AG04450 (cell line): Measurements from ENCODE around the gene PIK3R5. TPM values are rescaled to one million over a fixed set of nuclear protein-coding genes. Genes with fewer than 3 reads are reported as not detected.

Source experiments
- CTCF ChIA-PET: fragments of 300-600, 350-600 bp; formaldehyde crosslinking; extraction: SDS; loops from one replicate; lab custom pipeline; 2022; ENCODE audit warnings: antibody characterized with exemption, inconsistent platforms; lab: Charles Lee
- POLR2A ChIA-PET: fragments of 350-600 bp; formaldehyde crosslinking; extraction: SDS; loops from one replicate; lab custom pipeline; 2021; ENCODE audit warnings: antibody characterized with exemption, inconsistent platforms; lab: Yijun Ruan, JAX
- DNase-seq: peaks from one replicate; pipeline ENCODE4 v3.0.0-alpha.2; 2011; ENCODE audit warnings: low read depth, low spot score
- H3K27ac ChIP-seq: one replicate; pipeline ENCODE4 v1.5.1; 2012; ENCODE audit warnings: low read depth, low read length, control low read depth
- H3K27me3 ChIP-seq: one replicate; pipeline ENCODE4 v1.6.0; 2012; ENCODE audit warnings: low read length; ENCODE audit not compliant: control insufficient read depth, insufficient read depth
- H3K4me3 ChIP-seq: 2 replicates; pipeline ENCODE4 v1.5.1; 2011; ENCODE audit warnings: mild to moderate bottlenecking, low read depth, low read length, control low read depth
- H3K9me3 ChIP-seq: 2 replicates; pipeline ENCODE4 v1.5.1; 2012; ENCODE audit warnings: low read length; ENCODE audit not compliant: control insufficient read depth, insufficient read depth
- polyA plus RNA-seq: library from polyadenylated mRNA; depleted of rRNA; stranded (reverse); fragments of >200 nt; gene quantifications from 2 replicates; pipeline ENCODE4 v1.2.3, GENCODE V29; 2011
- TF ChIP-seq, protein P1 (sequence below): IDR thresholded peaks from 2 replicates; pipeline ENCODE4 v1.5.1; 2011; ENCODE audit warnings: low read depth, low read length, control low read depth, inconsistent platforms

The PIK3R5 gene
- polyA plus RNA-seq, 1 experiment: not detected

DNA sequence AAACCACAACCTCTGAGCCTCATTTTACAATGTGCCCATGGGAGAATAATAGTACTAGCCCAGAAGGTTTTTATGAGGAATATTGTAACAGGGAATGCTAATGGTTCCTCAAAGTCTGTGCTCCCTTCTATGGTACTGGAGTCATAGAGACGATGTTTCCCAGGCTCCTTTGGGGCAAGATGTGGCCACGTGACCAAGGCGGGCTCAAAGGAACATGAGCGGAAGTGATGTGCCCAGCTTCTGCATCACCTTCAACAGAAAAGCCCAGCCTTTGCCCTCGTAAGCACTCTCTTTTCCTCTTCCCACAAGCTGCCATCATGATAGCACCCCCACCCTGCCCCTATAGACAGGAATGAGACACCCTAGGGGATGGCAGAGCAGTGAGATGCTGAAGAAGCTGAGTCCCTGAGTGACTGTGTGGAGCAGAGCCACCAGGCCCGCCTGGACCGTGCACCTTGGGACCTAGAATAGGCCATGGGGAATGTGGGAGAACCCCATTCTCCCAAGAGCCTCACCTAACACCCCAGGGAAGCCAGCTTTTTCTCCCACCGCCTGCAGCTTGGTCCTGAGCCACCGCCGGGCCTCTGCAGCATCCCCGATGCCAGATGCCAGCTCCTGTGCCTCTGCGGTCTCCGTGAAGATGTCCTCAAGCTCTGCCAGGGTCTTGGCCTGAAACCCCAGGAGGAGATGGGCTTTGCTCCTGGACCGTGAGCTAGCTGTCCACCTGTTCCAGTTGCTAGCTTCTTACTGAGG, 75.9 kb downstream of the PIK3R5 start:
- ChIA-PET POLR2A (no interaction called here), CTCF (interaction anchor here (1.2 to 1.4 kb wide), 2 partner anchors 13 to 639 kb away, joined by 3 to 5 read pairs; no protein-coding TSS in a partner anchor)
- DNase-seq: no peak

DNA sequence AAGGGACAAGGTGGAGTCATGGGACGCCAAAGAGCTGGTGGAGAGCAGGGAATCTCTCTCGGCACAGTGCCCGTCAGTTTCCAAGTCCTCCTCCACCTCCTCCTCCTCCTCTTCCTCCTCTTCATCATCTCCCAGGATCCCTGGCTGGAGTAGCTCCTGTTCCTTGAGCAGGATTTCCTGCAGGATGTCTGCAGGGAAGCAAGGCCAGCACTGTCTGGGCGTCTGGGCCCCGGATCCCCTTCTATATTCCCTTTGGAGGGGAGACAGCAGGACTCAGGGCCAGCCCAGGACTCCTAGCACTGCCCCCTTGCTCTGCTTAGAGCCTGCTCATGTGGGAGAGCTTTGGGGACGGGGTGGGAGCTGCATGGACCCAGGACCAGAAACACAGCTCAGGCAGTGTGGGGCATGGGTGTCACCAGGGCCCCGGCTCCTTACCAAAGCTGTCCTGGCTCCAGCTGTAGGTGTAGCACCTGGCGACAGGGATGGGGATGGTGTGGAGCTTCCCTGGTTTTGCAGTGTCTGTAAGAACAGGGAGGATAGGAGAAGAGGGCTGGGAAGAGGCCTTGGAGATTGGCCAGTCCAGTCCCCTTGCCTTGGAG, 76.7 kb downstream of the PIK3R5 start:
- DNase-seq: no peak
- POLR2A ChIA-PET: no interaction called here
- CTCF ChIA-PET: interaction anchor here (0.9 to 1.4 kb wide), 2 partner anchors 640 to 1758 kb away, joined by 3 read pairs; no protein-coding TSS in a partner anchor

More for the DNA sequence above, 75.9 kb downstream of the PIK3R5 start:
- TF ChIP-seq, protein P1, sequence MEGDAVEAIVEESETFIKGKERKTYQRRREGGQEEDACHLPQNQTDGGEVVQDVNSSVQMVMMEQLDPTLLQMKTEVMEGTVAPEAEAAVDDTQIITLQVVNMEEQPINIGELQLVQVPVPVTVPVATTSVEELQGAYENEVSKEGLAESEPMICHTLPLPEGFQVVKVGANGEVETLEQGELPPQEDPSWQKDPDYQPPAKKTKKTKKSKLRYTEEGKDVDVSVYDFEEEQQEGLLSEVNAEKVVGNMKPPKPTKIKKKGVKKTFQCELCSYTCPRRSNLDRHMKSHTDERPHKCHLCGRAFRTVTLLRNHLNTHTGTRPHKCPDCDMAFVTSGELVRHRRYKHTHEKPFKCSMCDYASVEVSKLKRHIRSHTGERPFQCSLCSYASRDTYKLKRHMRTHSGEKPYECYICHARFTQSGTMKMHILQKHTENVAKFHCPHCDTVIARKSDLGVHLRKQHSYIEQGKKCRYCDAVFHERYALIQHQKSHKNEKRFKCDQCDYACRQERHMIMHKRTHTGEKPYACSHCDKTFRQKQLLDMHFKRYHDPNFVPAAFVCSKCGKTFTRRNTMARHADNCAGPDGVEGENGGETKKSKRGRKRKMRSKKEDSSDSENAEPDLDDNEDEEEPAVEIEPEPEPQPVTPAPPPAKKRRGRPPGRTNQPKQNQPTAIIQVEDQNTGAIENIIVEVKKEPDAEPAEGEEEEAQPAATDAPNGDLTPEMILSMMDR: no peak
- peaks cover 15% of the 10 kb centered on the region for H3K9me3 ChIP-seq
- peaks cover 2% of the 10 kb centered on the region for H3K27me3 ChIP-seq
- H3K27ac ChIP-seq: no peak overlapping the region
- no peak overlapping the region for H3K4me3 ChIP-seq

DNA sequence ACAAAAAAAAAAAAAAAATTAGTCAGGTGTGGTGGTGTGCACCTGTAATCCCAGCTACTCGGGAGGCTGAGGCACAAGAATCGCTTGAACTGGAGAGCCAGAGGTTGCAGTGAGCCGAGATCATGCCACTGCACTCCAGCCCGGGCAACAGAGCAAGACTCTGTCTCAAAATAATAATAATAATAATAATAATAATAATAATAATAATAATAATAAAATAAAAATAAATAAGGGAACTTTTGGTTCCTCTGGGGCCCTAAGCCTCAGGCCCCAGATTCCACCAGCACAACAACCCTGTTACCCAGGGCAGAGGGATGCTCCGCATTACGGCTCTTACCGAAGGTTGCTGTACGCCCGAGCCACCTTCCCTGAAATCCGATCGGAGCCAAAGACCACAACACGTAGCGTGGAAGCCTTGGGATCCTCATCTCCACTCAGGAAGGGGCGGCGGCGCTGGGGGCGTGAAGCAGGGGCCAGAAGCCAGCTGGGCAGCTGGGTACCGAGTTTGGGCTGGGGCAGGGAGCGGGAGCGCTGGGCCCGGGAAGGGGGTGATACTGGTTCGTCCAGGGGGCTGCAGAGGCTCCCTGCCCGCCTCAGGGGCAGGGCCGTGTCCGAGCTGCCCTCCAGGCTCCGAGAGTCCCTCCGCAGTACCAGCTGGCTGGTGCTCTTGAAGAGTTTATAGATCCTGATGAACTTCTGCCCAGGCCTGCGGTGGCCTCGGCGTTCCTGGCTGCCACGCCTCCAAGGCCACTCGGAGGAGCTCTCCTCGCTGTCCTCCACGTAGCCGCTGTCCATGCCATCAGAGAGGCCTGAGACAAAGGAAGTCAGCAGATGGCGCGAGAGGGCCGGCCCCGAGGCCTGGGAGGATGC, 77.4 kb downstream of the PIK3R5 start:
- TF ChIP-seq, protein P1: peak; percentile 20; the same call in 1 of the 2 replicates
- H3K9me3 ChIP-seq: peaks cover 16% of the 10 kb centered on the region
- no peak for DNase-seq
- CTCF ChIA-PET: interaction anchor here (0.9 to 1.4 kb wide), 2 partner anchors 641 to 1758 kb away, joined by 3 read pairs; no protein-coding TSS in a partner anchor
- POLR2A ChIA-PET: no interaction called here
- peaks cover 2% of the 10 kb centered on the region for H3K27me3 ChIP-seq
- no peak overlapping the region for H3K4me3 ChIP-seq
- H3K27ac ChIP-seq: no peak overlapping the region

More for the DNA sequence above, 76.7 kb downstream of the PIK3R5 start:
- Histone ChIP-seq H3K9me3 (peaks cover 16% of the 10 kb centered on the region), H3K27me3 (peaks cover 2% of the 10 kb centered on the region), H3K4me3 (no peak overlapping the region), H3K27ac (no peak overlapping the region)
- TF ChIP-seq, protein P1: no peak

DNA sequence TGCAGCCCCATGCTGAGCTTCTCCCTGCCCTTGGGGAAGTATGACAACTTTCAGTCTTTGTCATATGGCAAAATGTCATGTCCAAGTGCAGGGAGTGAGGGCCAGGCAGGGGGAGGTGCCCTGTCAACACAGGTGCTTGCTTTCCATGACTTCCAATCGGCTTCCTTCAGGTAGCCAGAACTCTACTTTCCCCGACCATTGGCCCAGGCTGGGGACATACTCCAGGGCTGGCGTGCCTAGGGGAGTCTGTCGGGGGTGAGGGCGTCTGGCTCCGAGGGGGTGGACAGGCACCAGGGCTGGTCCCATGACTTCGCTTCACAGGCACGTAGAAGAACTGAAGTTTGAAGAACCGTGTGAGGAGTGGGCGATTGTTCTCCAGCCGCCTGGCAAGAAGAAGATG, 78.2 kb downstream of the PIK3R5 start:
- no peak for DNase-seq
- H3K4me3 ChIP-seq: no peak overlapping the region
- TF ChIP-seq, protein P1: no peak
- ChIA-PET POLR2A (no interaction called here), CTCF (no interaction called here)
- H3K27ac ChIP-seq: no peak overlapping the region
- H3K27me3 ChIP-seq: peaks cover 2% of the 10 kb centered on the region
- H3K9me3 ChIP-seq: peaks cover 16% of the 10 kb centered on the region
